Thoracic aorta (tissue), 2 donors: ENCODE results near the gene GPR158. TPM values are rescaled to one million over a fixed set of nuclear protein-coding genes. Genes with fewer than 3 reads are reported as not detected.

Experiments
- ATAC-seq: fragments of 150-250 bp; one replicate; pipeline ENCODE4 v1.8.0; 2017; ENCODE audit warnings: low read depth; ENCODE audit not compliant: insufficient number of reproducible peaks, low FRiP score
- DNase-seq: peaks from one replicate; pipeline ENCODE4 v3.0.0-alpha.2; 2020; ENCODE audit warnings: low spot score
- H3K27ac ChIP-seq, 2 donors: fragments of 200-600 bp; sonication (generic); 1 replicate in 1 of 2; 2 replicates in 1 of 2; pipeline ENCODE4 v1.5.1; 2016; ENCODE audit warnings: mild to moderate bottlenecking in 2 of 2, moderate library complexity in 2 of 2
- H3K27me3 ChIP-seq: fragments of 200-600 bp; sonication (generic); replicated peaks from 2 replicates; pipeline ENCODE4 v1.6.0; 2016; ENCODE audit warnings: mild to moderate bottlenecking; ENCODE audit not compliant: insufficient read depth
- H3K36me3 ChIP-seq: fragments of 200-600 bp; sonication (generic); one replicate; pipeline ENCODE4 v1.5.1; 2016
- H3K4me1 ChIP-seq, 2 donors: fragments of 200-600 bp; sonication (generic); 1 replicate in 1 of 2; 2 replicates in 1 of 2; pipeline versions ENCODE4 v1.5.1 to v1.6.0; 2016; ENCODE audit warnings: low read depth in 2 of 2, mild to moderate bottlenecking in 1 of 2; ENCODE audit not compliant: control insufficient read depth in 1 of 2
- H3K4me3 ChIP-seq: fragments of 200-600 bp; sonication (generic); 2 replicates; pipeline ENCODE4 v1.5.1; 2016; ENCODE audit warnings: mild to moderate bottlenecking
- H3K9me3 ChIP-seq: fragments of 200-600 bp; sonication (generic); 2 replicates; pipeline ENCODE4 v1.5.1; 2016
- total RNA-seq, 2 donors: library from RNA; depleted of rRNA; stranded (reverse); fragments of >200 nt; gene quantifications; one replicate each; pipeline versions ENCODE4 v1.1.0 to v1.2.3, GENCODE V29; 2016
- TF ChIP-seq, protein P1 (sequence below): fragments of 200-600 bp; sonication (generic); IDR thresholded peaks from one replicate; pipeline ENCODE4 v1.5.1; 2019; ENCODE audit warnings: antibody characterized with exemption

GPR158 gene
- total RNA-seq, 2 donors from 2014 or later, result not detected

DNA sequence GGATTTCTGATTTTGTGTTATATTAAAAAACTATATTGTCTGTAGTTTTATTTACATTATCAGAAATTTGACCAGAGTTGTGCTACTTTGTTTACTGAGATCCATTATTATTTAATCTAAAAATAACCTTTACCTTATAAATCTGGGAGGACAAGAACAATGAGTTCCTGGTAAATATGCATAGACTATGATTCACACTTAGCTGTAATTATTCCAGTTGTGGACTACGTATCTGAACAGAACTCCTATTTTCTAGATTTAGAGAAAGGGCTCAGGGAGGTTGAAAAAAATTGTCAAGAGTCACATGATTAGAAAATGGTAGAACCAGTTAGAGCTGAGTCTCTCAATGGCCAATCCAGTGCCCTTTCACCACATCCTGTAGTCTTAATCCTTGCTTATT is 4.2 kb upstream of the GPR158 start:
- peaks cover 4 to 12% of the 10 kb centered on the region in 2 donors for H3K4me1 ChIP-seq

DNA sequence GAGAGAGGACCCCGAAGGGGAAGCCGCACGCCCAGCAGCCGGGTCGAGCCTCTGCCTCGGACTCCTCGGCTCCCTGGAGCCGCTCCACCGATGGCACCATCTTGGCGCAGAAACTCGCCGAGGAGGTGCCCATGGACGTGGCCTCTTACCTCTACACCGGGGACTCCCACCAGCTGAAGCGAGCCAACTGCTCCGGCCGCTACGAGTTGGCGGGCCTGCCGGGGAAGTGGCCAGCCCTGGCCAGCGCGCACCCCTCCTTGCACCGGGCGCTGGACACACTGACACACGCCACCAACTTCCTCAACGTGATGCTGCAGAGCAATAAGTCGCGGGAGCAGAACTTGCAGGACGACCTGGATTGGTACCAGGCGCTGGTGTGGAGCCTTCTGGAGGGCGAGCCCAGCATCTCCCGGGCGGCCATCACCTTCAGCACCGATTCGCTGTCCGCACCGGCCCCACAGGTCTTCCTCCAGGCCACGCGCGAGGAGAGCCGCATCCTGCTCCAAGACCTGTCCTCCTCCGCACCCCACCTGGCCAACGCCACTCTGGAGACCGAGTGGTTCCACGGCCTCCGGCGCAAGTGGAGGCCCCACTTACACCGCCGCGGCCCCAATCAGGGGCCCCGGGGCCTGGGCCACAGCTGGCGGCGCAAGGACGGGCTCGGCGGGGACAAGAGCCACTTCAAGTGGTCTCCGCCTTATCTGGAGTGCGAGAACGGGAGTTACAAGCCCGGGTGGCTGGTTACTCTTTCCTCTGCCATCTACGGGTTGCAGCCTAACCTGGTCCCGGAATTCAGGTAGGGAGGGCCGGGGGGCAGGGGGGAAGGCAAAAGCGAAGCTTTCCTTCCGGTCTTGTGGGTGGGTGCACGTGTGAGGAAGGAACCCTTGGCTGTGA is 973 bp downstream of the GPR158 start:
- no peak for ATAC-seq
- Histone ChIP-seq H3K27ac (no peak overlapping the region), H3K9me3 (no peaks in the 10 kb centered on the region), H3K4me3 (peak overlapping the region; percentile 77), H3K36me3 (no peaks in the 10 kb centered on the region), H3K4me1 (peaks cover 5 to 21% of the 10 kb centered on the region in 2 donors), H3K27me3 (peaks cover 22% of the 10 kb centered on the region)
- TF ChIP-seq, protein P1, sequence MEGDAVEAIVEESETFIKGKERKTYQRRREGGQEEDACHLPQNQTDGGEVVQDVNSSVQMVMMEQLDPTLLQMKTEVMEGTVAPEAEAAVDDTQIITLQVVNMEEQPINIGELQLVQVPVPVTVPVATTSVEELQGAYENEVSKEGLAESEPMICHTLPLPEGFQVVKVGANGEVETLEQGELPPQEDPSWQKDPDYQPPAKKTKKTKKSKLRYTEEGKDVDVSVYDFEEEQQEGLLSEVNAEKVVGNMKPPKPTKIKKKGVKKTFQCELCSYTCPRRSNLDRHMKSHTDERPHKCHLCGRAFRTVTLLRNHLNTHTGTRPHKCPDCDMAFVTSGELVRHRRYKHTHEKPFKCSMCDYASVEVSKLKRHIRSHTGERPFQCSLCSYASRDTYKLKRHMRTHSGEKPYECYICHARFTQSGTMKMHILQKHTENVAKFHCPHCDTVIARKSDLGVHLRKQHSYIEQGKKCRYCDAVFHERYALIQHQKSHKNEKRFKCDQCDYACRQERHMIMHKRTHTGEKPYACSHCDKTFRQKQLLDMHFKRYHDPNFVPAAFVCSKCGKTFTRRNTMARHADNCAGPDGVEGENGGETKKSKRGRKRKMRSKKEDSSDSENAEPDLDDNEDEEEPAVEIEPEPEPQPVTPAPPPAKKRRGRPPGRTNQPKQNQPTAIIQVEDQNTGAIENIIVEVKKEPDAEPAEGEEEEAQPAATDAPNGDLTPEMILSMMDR, result no peak
- no peak for DNase-seq

More for the DNA sequence above, 4.2 kb upstream of the GPR158 start:
- ATAC-seq, result no peak
- no peak overlapping the region for H3K27ac ChIP-seq
- TF ChIP-seq, protein P1, result no peak
- H3K36me3 ChIP-seq, result no peaks in the 10 kb centered on the region
- no peak overlapping the region for H3K4me3 ChIP-seq
- no peaks in the 10 kb centered on the region for H3K9me3 ChIP-seq
- no peaks in the 10 kb centered on the region for H3K27me3 ChIP-seq
- DNase-seq, result no peak

DNA sequence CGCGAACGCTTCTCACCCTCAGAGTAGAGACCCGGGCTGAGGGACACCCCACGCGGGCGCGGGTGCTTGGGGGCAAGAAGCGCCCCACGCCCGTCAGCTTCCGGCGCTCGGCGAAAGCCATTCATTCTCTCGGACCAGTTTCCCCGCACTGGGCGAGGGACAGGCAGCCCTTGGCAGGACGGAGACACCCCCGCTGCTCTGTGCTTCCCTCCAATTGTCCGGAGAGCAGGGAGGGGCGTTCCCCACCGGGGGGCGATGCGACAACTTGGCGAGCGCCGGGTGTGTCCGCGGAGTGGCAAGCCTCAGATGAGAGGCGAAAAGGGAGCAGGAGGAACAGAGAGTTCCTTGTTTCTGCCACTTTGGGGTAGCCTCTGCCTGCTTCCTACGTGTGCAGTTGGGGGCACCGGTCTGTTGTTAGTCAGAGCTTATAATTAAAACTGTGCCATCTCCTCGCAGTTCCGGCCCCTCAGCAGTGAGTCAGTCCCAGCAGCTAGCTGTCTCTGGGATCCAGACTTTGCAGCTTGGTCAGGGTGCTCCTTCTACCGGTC is 1.7 kb downstream of the GPR158 start:
- TF ChIP-seq, protein P1, result no peak
- Histone ChIP-seq H3K4me3 (no peak overlapping the region), H3K9me3 (no peaks in the 10 kb centered on the region), H3K36me3 (no peaks in the 10 kb centered on the region), H3K4me1 (peaks cover 5 to 21% of the 10 kb centered on the region in 2 donors), H3K27me3 (peaks cover 22% of the 10 kb centered on the region), H3K27ac (no peak overlapping the region)
- ATAC-seq, result no peak
- no peak for DNase-seq

DNA sequence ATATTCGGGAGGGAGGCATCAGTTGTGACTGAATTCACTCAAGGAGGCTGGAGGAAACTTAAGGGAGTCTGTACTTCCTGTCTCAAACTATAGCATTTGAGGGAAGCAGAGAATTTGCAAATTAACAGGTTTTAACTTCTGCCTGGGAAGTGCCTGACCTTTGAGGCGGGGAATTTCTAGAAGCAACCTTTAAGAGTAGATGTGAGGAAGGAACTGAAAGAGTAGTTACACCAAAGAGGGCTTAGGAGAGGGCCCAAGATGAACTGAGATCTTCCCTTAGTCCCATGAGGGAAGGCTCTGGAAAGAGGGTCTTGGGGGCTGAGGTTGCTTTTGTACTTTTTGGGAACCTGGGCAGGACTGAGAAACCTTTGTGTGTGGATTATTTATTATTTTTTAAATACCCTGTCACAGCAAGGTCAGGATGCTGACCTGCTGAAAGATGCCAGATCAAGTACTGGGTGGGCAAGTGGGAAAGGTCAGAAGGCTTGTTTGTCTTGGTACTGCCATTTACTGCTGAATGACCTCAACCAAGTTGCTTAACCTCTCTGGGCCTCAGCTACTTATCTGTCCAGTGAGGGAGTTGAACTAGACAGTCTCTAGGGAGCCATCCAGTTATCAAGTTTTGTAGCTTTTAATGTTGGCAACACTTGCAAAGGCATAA is 2.4 kb downstream of the GPR158 start:
- H3K27ac ChIP-seq, result no peak overlapping the region
- ATAC-seq (no peak), DNase-seq (no peak)
- H3K9me3 ChIP-seq, result no peaks in the 10 kb centered on the region
- no peaks in the 10 kb centered on the region for H3K36me3 ChIP-seq
- TF ChIP-seq, protein P1, result no peak
- no peak overlapping the region for H3K4me3 ChIP-seq
- H3K27me3 ChIP-seq, result peaks cover 22% of the 10 kb centered on the region
- H3K4me1 ChIP-seq, result peaks cover 5 to 21% of the 10 kb centered on the region in 2 donors

DNA sequence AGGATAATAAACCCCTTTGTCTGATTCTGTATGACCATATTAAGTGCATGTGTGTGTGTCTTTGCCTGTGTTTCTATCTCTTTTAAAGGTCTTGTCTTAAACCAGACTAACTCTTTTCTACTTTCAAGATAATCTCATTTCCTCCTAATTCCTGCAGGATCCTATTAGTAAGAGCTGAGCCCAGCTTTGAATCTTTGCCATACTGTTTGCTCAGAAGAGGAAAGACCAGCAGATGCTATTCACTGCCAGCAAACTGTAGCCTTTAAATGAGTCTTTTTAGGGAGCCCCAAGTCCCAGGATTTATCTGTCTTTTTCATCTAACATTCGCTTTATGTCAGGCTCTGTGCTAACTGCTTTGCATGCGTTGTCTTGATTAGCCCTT is 2.9 kb downstream of the GPR158 start:
- Histone ChIP-seq H3K36me3 (no peaks in the 10 kb centered on the region), H3K27me3 (peaks cover 22% of the 10 kb centered on the region), H3K9me3 (no peaks in the 10 kb centered on the region), H3K27ac (no peak overlapping the region), H3K4me3 (no peak overlapping the region), H3K4me1 (peaks cover 5 to 21% of the 10 kb centered on the region in 2 donors)
- TF ChIP-seq, protein P1, result no peak
- no peak for DNase-seq
- ATAC-seq, result no peak
